NOMO-1 treated with DMSO at 0.1 percent for 48 hours (cell line): ENCODE results near the gene OR1F1.
"Not testable (repeated sequence)": the region's sequence is repeated elsewhere in the genome, so short reads cannot be mapped to it uniquely, and the experiment has no call there.

Experiments used
- DNase-seq: peaks from one replicate; lab custom pipeline; 2025; ENCODE audit not compliant: unreplicated experiment; lab: John Stamatoyannopoulos, UW

Gene OR1F1

GRCh38 chr16:3173892-3174617 lies 13.9 kb upstream of the OR1F1 start:
- DNase-seq = peak; percentile 11

GRCh38 chr16:3174618-3175148 lies 13.3 kb upstream of the OR1F1 start:
- no peak for DNase-seq

GRCh38 chr16:3175157-3176093 lies 12.6 kb upstream of the OR1F1 start:
- DNase-seq = no peak

- no peak for DNase-seq
Measured at GRCh38 chr16:3179651-3180050, 8.4 kb upstream of the OR1F1 start.

GRCh38 chr16:3180445-3180878 lies 7.5 kb upstream of the OR1F1 start:
- DNase-seq = no peak

GRCh38 chr16:3182293-3182607 lies 5.8 kb upstream of the OR1F1 start:
- not testable (repeated sequence) for DNase-seq

- no peak for DNase-seq
Measured at GRCh38 chr16:3182608-3183444, 5.2 kb upstream of the OR1F1 start.

- DNase-seq = no peak
Measured at GRCh38 chr16:3183445-3184139, 4.4 kb upstream of the OR1F1 start.

- no peak for DNase-seq
Measured at GRCh38 chr16:3186946-3187690, 886 bp upstream of the OR1F1 start.

- no peak for DNase-seq
Measured at GRCh38 chr16:3188675-3188924, 596 bp downstream of the OR1F1 start.

- no peak for DNase-seq
Measured at GRCh38 chr16:3188925-3189825, 1.2 kb downstream of the OR1F1 start.

GRCh38 chr16:3189869-3190268 lies 1.9 kb downstream of the OR1F1 start:
- DNase-seq = no peak

- no peak for DNase-seq
Measured at GRCh38 chr16:3190949-3191353, 2.9 kb downstream of the OR1F1 start.

GRCh38 chr16:3192476-3193019 lies 4.5 kb downstream of the OR1F1 start:
- no peak for DNase-seq

GRCh38 chr16:3193221-3194212 lies 5.5 kb downstream of the OR1F1 start:
- no peak for DNase-seq

GRCh38 chr16:3194792-3195191 lies 6.8 kb downstream of the OR1F1 start:
- DNase-seq = no peak

GRCh38 chr16:3195975-3196374 lies 8.0 kb downstream of the OR1F1 start:
- no peak for DNase-seq
